HepG2 (cell line): ENCODE data around the gene ZC3H18. TPM values are rescaled to one million over a fixed set of nuclear protein-coding genes. Genes with fewer than 3 reads are reported as not detected.
A peak's percentile ranks its signal among the peaks of the same experiment; 100 is the strongest.

ENCODE experiments used
- ATAC-seq: fragments of 200-7000 bp; cut with Tn5 transposase; 3 replicates; pipeline ENCODE4 v1.9.1; 2020; ENCODE audit warnings: mild to moderate bottlenecking, moderate library complexity
- BruUV-seq: library from RNA; stranded (reverse); fragments of 400-500 nt; replicated peaks from 2 replicates; lab custom pipeline; 2021; lab: Mats Ljungman, UMichigan
- CTCF ChIA-PET: fragments of 300-600 bp; formaldehyde crosslinking; extraction: SDS; loops from one replicate; lab custom pipeline; 2021; ENCODE audit warnings: low total read pairs, inconsistent platforms, low intra/inter-chr PET ratio; lab: Yijun Ruan, JAX
- POLR2A ChIA-PET: fragments of 350-600 bp; sonication (Branson Sonifier 250); formaldehyde crosslinking; loops from one replicate; lab custom pipeline; 2020; ENCODE audit warnings: antibody characterized with exemption, inconsistent platforms; lab: Yijun Ruan, JAX
- DNase-seq: peaks from one replicate; pipeline ENCODE4 v3.0.0-alpha.2; 2015; ENCODE audit warnings: low spot score
- FAIRE-seq: peaks from 3 replicates; lab custom pipeline; 2011; peaks lifted over from hg19 to GRCh38; lab: Jason Lieb, UNC
- H2AFZ ChIP-seq: one replicate; pipeline ENCODE4 v1.6.1; 2011; ENCODE audit warnings: low read length, inconsistent platforms
- H3K27ac ChIP-seq: fragments of 300-600 bp; 3 replicates; pipeline ENCODE4 v1.8.0; 2011; ENCODE audit warnings: mixed run types, mild to moderate bottlenecking, mixed read lengths, low read length, inconsistent platforms; ENCODE audit not compliant: insufficient read depth; ENCODE audit errors: extremely low read length
- H3K27me3 ChIP-seq, 2 experiments: fragments of 200-600 bp in 1 of 2; 2 replicates in 1 of 2; 3 replicates in 1 of 2; pipeline versions ENCODE4 v1.6.0 to v1.8.0; 2011; ENCODE audit warnings: low read length in 2 of 2, mild to moderate bottlenecking in 2 of 2, moderate library complexity in 2 of 2, inconsistent platforms in 1 of 2; ENCODE audit not compliant: insufficient read depth in 2 of 2, control insufficient read depth in 1 of 2
- H3K36me3 ChIP-seq, 2 experiments: fragments of 200-600 bp in 1 of 2; replicated peaks in 1 of 2; 2 replicates in 1 of 2; 3 replicates in 1 of 2; pipeline versions ENCODE4 v1.5.1 to v1.8.0; 2011; ENCODE audit warnings: low read length in 2 of 2, inconsistent platforms in 1 of 2; ENCODE audit not compliant: insufficient read depth in 2 of 2, control insufficient read depth in 1 of 2
- H3K4me1 ChIP-seq: 2 replicates; pipeline ENCODE4 v1.5.1; 2012; ENCODE audit warnings: low read length, inconsistent platforms; ENCODE audit not compliant: insufficient read depth
- H3K4me2 ChIP-seq: 2 replicates; pipeline ENCODE4 v1.6.0; 2011; ENCODE audit warnings: low read depth, low read length, inconsistent platforms
- H3K4me3 ChIP-seq, 3 experiments: fragments of 200-600 bp in 1 of 3; sonication (generic), shearing (Covaris generic) in 1 of 3; replicated peaks in 1 of 3; 2 replicates each; pipeline ENCODE4 v1.5.1; 2011 to 2016; ENCODE audit warnings: low read length in 3 of 3, inconsistent platforms in 2 of 3, low read depth in 2 of 3, mild to moderate bottlenecking in 2 of 3, control low read depth in 1 of 3, mixed read lengths in 1 of 3; ENCODE audit not compliant: insufficient read depth in 1 of 3
- H3K79me2 ChIP-seq: one replicate; pipeline ENCODE4 v1.6.1; 2011; ENCODE audit warnings: low read length, inconsistent platforms; ENCODE audit not compliant: insufficient read depth
- H3K9ac ChIP-seq: 2 replicates; pipeline ENCODE4 v1.6.0; 2011; ENCODE audit warnings: mild to moderate bottlenecking, low read depth, low read length, inconsistent platforms; ENCODE audit not compliant: insufficient read depth
- H3K9me3 ChIP-seq: 2 replicates; pipeline ENCODE4 v1.5.1; 2012; ENCODE audit warnings: mild to moderate bottlenecking, low read length
- H4K20me1 ChIP-seq: 2 replicates; pipeline ENCODE4 v1.6.0; 2011; ENCODE audit warnings: inconsistent platforms, mild to moderate bottlenecking, low read length, moderate library complexity; ENCODE audit not compliant: insufficient read depth
- DMAP1 ChIP-seq: IDR thresholded peaks from 2 replicates; pipeline ENCODE4 v1.6.1; 2016
- ERF ChIP-seq: IDR thresholded peaks from 2 replicates; pipeline ENCODE4 v1.6.1; 2018; ENCODE audit warnings: missing biosample characterization, missing genetic modification reagents
- GATAD2A ChIP-seq: IDR thresholded peaks from 2 replicates; pipeline ENCODE4 v1.6.1; 2016
- HDAC2 ChIP-seq: sonication (generic); formaldehyde crosslinking; IDR thresholded peaks from 2 replicates; pipeline ENCODE4 v1.4.0; 2020; ENCODE audit warnings: missing genetic modification reagents
- HIVEP1 ChIP-seq: sonication (generic); formaldehyde crosslinking; IDR thresholded peaks from 2 replicates; pipeline ENCODE4 v1.4.0; 2020; ENCODE audit warnings: mild to moderate bottlenecking, missing genetic modification reagents
- NPAS2 ChIP-seq: sonication (generic); formaldehyde crosslinking; IDR thresholded peaks from 2 replicates; pipeline ENCODE4 v1.8.0; 2022; ENCODE audit warnings: mild to moderate bottlenecking, missing genetic modification reagents, borderline replicate concordance
- PCBP1 ChIP-seq: fragments of 200-400 bp; formaldehyde crosslinking; IDR thresholded peaks from 2 replicates; pipeline ENCODE4 v1.6.1; 2017; ENCODE audit warnings: mild to moderate bottlenecking, low read depth, low read length, borderline replicate concordance
- SMC3 ChIP-seq: IDR thresholded peaks from 2 replicates; pipeline ENCODE4 v1.6.1; 2011; ENCODE audit warnings: low read length, improper control_type of control experiment
- STAG1 ChIP-seq: sonication (generic); formaldehyde crosslinking; IDR thresholded peaks from 2 replicates; pipeline ENCODE4 v1.4.0; 2020; ENCODE audit warnings: missing genetic modification reagents
- ZFP62 ChIP-seq: sonication (generic); formaldehyde crosslinking; IDR thresholded peaks from 2 replicates; pipeline ENCODE4 v1.4.0; 2020; ENCODE audit warnings: missing genetic modification reagents
- ZNF24 ChIP-seq: fragments of 450-650 bp; IDR thresholded peaks from 2 replicates; pipeline ENCODE4 v1.6.1; 2017; ENCODE audit warnings: antibody characterized with exemption, mild to moderate bottlenecking
- ZNF331 ChIP-seq: sonication (generic); formaldehyde crosslinking; IDR thresholded peaks from 2 replicates; pipeline ENCODE4 v1.4.0; 2020; ENCODE audit warnings: missing genetic modification reagents
- ZNF333 ChIP-seq: sonication (generic); formaldehyde crosslinking; IDR thresholded peaks from 2 replicates; pipeline ENCODE4 v1.4.0; 2020; ENCODE audit warnings: mild to moderate bottlenecking, missing genetic modification reagents, borderline replicate concordance
- WGBS: methylation state at CpG from one replicate; pipeline ENCODE4 v1.1.6; 2017; ENCODE audit warnings: low lambda C conversion rate; 5-methylcytosine and 5-hydroxymethylcytosine counted together
- in situ Hi-C: cut with HindIII; loops from 2 replicates; pipeline ENCODE4 v1.10.0; 2017; ENCODE audit warnings: low pct_unique_long_range_greater_than_20kb; ENCODE audit not compliant: extremely low pct_ligation_motif_present
- intact Hi-C: fragments of 100-400 bp; cut with micrococcal nuclease; formaldehyde crosslinking; loops from one replicate; pipeline ENCODE4 v1.10.0; 2022; ENCODE audit not compliant: unreplicated experiment
- polyA plus RNA-seq, 8 experiments: library from polyadenylated mRNA; depleted of rRNA in 3 of 8; stranded (reverse) in 7 of 8; unstranded in 1 of 8; fragments of >200 nt; fragmentation: Illumina TruSeq in 4 of 8; extraction: Trizol in 4 of 8; gene quantifications; 2 replicates each; pipeline versions ENCODE4 v1.2.1 to v1.2.3, GENCODE V29; 2011 to 2016; ENCODE audit warnings: low read depth in 4 of 8, missing spikeins in 1 of 8, mixed read lengths in 1 of 8; ENCODE audit not compliant: insufficient read depth in 1 of 8
- total RNA-seq, 5 experiments: library from RNA; depleted of rRNA; stranded (reverse); fragments of >200 nt; fragmentation: Illumina TruSeq; extraction: Trizol; gene quantifications; 2 replicates each; pipeline ENCODE4 v1.2.3, GENCODE V29; 2016; ENCODE audit warnings: low read depth in 1 of 5
- TF ChIP-seq, protein P1 (sequence below): IDR thresholded peaks from 2 replicates; pipeline ENCODE4 v1.6.1; 2018; ENCODE audit warnings: missing genetic modification reagents, mild to moderate bottlenecking, missing compliant biosample characterization
- TF ChIP-seq, protein P2 (sequence below): IDR thresholded peaks from 2 replicates; pipeline ENCODE4 v1.6.1; 2012; ENCODE audit warnings: low read depth, low read length, improper control_type of control experiment
- TF ChIP-seq, protein P3 (sequence below): sonication (generic); formaldehyde crosslinking; IDR thresholded peaks from 2 replicates; pipeline ENCODE4 v1.4.0; 2020; ENCODE audit warnings: missing genetic modification reagents
- TF ChIP-seq, protein P4 (sequence below): sonication (generic); formaldehyde crosslinking; IDR thresholded peaks from 2 replicates; pipeline ENCODE4 v1.8.0; 2023; ENCODE audit warnings: mild to moderate bottlenecking, missing genetic modification reagents
- TF ChIP-seq, protein P5 (sequence below): IDR thresholded peaks from 2 replicates; pipeline ENCODE4 v1.6.1; 2018; ENCODE audit warnings: missing genetic modification reagents

Gene ZC3H18
- total and polyA plus RNA-seq, 2 of the 13 experiments (the other 11 are each of a cell fraction or from before 2014, with no cell fraction given), result 11.2 to 27.4 TPM

DNA sequence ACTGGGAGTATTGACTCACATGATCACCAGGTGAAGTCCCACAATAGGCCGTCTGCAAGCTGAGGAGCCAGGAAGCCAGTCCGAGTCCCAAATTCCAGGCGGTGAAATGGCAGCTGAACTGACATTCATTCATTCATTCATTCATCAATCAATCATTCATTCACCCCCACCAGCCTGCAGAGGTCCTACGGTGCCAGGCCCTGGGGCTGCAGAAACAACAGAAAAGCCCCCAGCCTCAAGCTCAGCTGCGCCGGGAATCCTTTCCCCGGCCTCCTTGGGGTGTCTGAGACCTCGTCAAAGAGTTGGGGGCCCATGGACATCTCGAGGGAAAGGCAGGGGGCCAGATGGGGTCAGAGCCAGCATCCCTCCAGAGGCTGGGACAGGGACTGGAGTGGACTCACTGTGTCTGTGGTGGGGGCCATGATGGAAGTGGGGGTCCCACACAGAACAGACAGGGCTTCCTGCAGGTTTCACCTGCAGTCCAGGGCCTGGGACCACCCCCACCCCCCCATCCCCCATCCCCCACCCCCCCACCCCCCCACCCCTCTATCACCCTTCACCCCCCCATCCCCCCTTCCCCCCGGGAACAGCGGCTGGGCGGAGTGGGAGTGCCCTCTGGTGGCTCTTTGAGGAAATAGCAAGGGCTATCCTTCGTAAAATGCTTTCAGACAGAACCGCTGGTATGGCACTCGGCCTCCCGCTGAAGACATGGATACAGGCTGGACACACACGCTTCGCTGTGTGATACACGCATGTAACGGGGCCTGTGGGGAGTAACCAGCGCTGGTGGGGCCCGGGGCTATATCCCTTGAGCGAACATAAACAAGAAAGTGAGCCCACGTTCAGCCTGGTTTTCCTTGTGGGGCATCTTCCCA, 8.5 kb upstream of the ZC3H18 start:
- H3K79me2 ChIP-seq, result no peaks in the 10 kb centered on the region
- ATAC-seq (peak; percentile 34), FAIRE-seq (peak; percentile 77), DNase-seq (no peak)
- intact Hi-C loops (loop anchor here (1.0 kb wide), 1 partner anchor 118 kb away; no protein-coding TSS in a partner anchor), in situ Hi-C loops (no loop called here)
- H3K9ac ChIP-seq, result no peak overlapping the region; the same call in 1 of the 2 replicates
- ChIA-PET POLR2A (interaction anchor here (1.7 kb wide), 1 partner anchor 9 kb away, joined by 5 read pairs; the partner anchor contains the start of gene ZC3H18), CTCF (interaction anchor here (0.6 to 2.9 kb wide), 4 partner anchors 33 to 124 kb away, joined by 3 to 27 read pairs (median 3); no protein-coding TSS in a partner anchor)
- H3K36me3 ChIP-seq, result no peaks in the 10 kb centered on the region
- no TSS peak for BruUV-seq
- H3K9me3 ChIP-seq, result no peaks in the 10 kb centered on the region
- H3K27ac ChIP-seq, result no peak overlapping the region
- H3K4me2 ChIP-seq, result peak overlapping the region; percentile 83
- 25% methylated on average over 24 of the region's 24 CpGs for WGBS
- peak overlapping the region in 1 of 3 experiments; percentile 50; a peak in 1 of 6 replicates for H3K4me3 ChIP-seq
- peaks cover 5 to 25% of the 10 kb centered on the region in 2 experiments; a peak in 4 of 5 replicates for H3K27me3 ChIP-seq
- H3K4me1 ChIP-seq, result peaks cover 22% of the 10 kb centered on the region
- peaks cover 2% of the 10 kb centered on the region; the same call in 1 of the 2 replicates for H4K20me1 ChIP-seq
- no peak overlapping the region for H2AFZ ChIP-seq
- peak; percentile 93 for TF ChIP-seq PCBP1
- TF ChIP-seq, protein P1, sequence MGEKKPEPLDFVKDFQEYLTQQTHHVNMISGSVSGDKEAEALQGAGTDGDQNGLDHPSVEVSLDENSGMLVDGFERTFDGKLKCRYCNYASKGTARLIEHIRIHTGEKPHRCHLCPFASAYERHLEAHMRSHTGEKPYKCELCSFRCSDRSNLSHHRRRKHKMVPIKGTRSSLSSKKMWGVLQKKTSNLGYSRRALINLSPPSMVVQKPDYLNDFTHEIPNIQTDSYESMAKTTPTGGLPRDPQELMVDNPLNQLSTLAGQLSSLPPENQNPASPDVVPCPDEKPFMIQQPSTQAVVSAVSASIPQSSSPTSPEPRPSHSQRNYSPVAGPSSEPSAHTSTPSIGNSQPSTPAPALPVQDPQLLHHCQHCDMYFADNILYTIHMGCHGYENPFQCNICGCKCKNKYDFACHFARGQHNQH (CRISPR knock-in tag), result peak; percentile 63; the same call in 1 of the 2 replicates
- TF ChIP-seq, protein P2, sequence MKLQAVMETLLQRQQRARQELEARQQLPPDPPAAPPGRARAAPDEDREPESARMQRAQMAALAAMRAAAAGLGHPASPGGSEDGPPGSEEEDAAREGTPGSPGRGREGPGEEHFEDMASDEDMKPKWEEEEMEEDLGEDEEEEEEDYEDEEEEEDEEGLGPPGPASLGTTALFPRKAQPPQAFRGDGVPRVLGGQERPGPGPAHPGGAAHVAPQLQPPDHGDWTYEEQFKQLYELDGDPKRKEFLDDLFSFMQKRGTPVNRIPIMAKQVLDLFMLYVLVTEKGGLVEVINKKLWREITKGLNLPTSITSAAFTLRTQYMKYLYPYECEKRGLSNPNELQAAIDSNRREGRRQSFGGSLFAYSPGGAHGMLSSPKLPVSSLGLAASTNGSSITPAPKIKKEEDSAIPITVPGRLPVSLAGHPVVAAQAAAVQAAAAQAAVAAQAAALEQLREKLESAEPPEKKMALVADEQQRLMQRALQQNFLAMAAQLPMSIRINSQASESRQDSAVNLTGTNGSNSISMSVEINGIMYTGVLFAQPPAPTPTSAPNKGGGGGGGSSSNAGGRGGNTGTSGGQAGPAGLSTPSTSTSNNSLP, result no peak
- peak; percentile 84 for TF ChIP-seq STAG1 (CRISPR knock-in tag)
- TF ChIP-seq, protein P3, sequence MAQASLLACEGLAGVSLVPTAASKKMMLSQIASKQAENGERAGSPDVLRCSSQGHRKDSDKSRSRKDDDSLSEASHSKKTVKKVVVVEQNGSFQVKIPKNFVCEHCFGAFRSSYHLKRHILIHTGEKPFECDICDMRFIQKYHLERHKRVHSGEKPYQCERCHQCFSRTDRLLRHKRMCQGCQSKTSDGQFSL, result peak; percentile 97
- no peak for TF ChIP-seq ZFP62 (CRISPR knock-in tag)
- TF ChIP-seq ERF (CRISPR knock-in tag), result peak; percentile 55; the same call in 1 of the 2 replicates
- 0 out of 2 replicates have a peak, but pooled peaks have one; percentile 30 for TF ChIP-seq ZNF24
- 0 out of 2 replicates have a peak, but pooled peaks have one; percentile 15 for TF ChIP-seq ZNF331 (CRISPR knock-in tag)
- TF ChIP-seq, protein P4, sequence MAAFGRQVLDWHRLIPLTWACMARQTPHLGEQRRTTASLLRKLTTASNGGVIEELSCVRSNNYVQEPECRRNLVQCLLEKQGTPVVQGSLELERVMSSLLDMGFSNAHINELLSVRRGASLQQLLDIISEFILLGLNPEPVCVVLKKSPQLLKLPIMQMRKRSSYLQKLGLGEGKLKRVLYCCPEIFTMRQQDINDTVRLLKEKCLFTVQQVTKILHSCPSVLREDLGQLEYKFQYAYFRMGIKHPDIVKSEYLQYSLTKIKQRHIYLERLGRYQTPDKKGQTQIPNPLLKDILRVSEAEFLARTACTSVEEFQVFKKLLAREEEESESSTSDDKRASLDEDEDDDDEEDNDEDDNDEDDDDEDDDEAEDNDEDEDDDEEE (CRISPR knock-in tag), result 0 out of 2 replicates have a peak, but pooled peaks have one; percentile 27
- peak; percentile 32; the same call in 1 of the 2 replicates for TF ChIP-seq HDAC2
- no peak for TF ChIP-seq DMAP1 (CRISPR knock-in tag)
- TF ChIP-seq, protein P5, sequence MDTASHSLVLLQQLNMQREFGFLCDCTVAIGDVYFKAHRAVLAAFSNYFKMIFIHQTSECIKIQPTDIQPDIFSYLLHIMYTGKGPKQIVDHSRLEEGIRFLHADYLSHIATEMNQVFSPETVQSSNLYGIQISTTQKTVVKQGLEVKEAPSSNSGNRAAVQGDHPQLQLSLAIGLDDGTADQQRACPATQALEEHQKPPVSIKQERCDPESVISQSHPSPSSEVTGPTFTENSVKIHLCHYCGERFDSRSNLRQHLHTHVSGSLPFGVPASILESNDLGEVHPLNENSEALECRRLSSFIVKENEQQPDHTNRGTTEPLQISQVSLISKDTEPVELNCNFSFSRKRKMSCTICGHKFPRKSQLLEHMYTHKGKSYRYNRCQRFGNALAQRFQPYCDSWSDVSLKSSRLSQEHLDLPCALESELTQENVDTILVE (CRISPR knock-in tag), result 0 out of 2 replicates have a peak, but pooled peaks have one; percentile 27
- 0 out of 2 replicates have a peak, but pooled peaks have one; percentile 66 for TF ChIP-seq NPAS2 (CRISPR knock-in tag)
- TF ChIP-seq HIVEP1, result peak; percentile 68; the same call in 1 of the 2 replicates
- TF ChIP-seq ZNF333 (CRISPR knock-in tag), result 0 out of 2 replicates have a peak, but pooled peaks have one; percentile 41
- 0 out of 2 replicates have a peak, but pooled peaks have one; percentile 15 for TF ChIP-seq GATAD2A (CRISPR knock-in tag)
- TF ChIP-seq SMC3, result peak; percentile 77
